ENCODE measurements around the gene ACTBL2.

Gene ACTBL2

GRCh38 chr5:57448287-57448686 is 34.3 kb downstream of the ACTBL2 start:
- DNase-seq, result no peak

GRCh38 chr5:57447658-57448057 is 35.0 kb downstream of the ACTBL2 start:
- no peak for DNase-seq

GRCh38 chr5:57446966-57447365 is 35.6 kb downstream of the ACTBL2 start:
- no peak for DNase-seq

- no peak for DNase-seq
These were observed 36.9 kb downstream of the ACTBL2 start for GRCh38 chr5:57445705-57446037.

GRCh38 chr5:57445006-57445704 is 37.5 kb downstream of the ACTBL2 start:
- no peak for DNase-seq

GRCh38 chr5:57442080-57442839 is 40.4 kb downstream of the ACTBL2 start:
- no peak for DNase-seq

- DNase-seq, result peak; percentile 14
These were observed 41.1 kb downstream of the ACTBL2 start for GRCh38 chr5:57441557-57441956.

- DNase-seq, result no peak
These were observed 43.0 kb downstream of the ACTBL2 start for GRCh38 chr5:57439601-57440000.

- DNase-seq, result no peak
These were observed 44.4 kb downstream of the ACTBL2 start for GRCh38 chr5:57437976-57438805.

- no peak for DNase-seq
These were observed 46.0 kb downstream of the ACTBL2 start for GRCh38 chr5:57436586-57436985.

- DNase-seq, result no peak
These were observed 46.9 kb downstream of the ACTBL2 start for GRCh38 chr5:57435701-57436134.

GRCh38 chr5:57434683-57435082 is 47.9 kb downstream of the ACTBL2 start:
- no peak for DNase-seq

GRCh38 chr5:57434227-57434640 is 48.4 kb downstream of the ACTBL2 start:
- no peak for DNase-seq

GRCh38 chr5:57432876-57433275 is 49.7 kb downstream of the ACTBL2 start:
- no peak for DNase-seq

- no peak for DNase-seq
These were observed 50.9 kb downstream of the ACTBL2 start for GRCh38 chr5:57431759-57432158.

Measured in NCI-H1436 (cell line).